Suppressor macrophage treated with lipopolysaccharide for 4 hours (primary cell): ENCODE measurements around the gene CALN1.

ENCODE experiments used
- DNase-seq: peaks from one replicate; pipeline ENCODE4 v3.0.0-alpha.2; 2020

The CALN1 gene

DNA sequence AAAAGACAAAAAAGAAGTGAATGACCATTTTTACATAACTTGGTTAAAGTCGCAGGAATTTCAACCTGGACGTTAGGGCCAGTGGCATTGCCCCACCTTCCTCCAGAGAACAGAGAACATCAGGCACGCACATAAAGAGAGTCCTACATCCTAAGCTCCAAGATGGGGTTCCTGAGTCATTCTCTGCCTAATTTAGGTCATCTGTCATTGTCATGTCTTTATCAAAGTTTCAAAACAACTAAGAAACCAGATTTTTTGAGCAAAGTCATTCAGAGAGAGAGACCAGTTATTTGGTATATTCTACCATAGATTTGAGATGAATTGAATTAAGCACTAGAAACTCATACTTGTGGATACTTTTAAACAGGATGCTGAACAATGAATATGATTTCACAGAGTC lies 241.7 kb downstream of the CALN1 start:
- no peak for DNase-seq

DNA sequence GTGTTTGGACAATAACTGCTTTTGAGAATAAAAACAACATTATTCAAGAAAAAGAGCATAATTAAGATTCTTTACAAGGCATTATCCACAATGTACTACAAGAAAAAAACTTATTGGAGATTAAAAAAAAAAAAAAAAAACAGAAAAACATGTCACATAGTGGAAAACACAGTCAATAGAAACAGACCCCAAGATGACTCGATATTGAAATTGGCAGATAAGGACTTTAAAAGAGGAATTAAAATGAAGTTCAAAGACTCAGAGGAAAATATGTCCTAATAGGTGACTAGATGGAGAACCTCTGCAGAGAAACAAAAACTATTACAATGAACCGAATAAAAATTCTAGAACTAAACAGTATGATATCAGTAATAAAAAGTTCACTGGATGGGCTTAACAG lies 248.9 kb downstream of the CALN1 start:
- no peak for DNase-seq

DNA sequence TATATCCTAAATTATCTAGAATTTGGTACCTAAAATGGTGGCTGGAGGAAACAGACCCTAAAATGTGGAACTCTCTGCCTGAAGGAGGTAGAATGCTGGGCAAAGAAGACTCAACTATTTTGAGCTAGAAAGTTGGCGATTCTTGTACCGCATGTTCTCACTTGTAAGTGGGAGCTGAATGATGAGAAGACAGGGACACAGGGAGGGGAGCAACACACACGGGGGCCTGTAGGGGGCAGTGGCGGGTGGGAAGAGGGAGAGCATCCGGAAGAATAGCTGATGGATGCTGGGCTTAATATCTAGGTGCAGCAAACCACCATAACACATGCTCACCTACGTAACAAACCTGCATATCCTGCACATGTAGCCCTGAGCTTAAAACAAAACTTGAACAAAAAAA lies 250.6 kb downstream of the CALN1 start:
- DNase-seq: no peak

DNA sequence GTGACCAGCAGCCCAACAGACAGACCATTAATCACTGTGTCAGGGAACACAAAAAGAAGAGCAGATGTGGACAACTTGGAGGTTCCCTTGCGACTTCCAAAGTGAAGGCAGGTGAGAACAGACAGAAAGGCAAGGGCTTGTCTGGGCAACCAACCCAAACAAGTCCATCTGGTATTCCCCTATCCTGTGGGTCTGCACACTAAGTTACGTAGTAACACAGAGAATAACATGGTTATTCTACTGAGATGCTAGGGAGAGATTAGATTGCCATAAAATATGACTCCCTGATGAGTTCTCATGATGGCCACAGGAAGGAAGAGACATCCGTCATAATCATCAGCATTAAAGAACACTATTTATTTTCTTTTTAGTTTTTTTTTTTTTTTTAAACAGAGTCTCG lies 252.2 kb downstream of the CALN1 start:
- DNase-seq: no peak

DNA sequence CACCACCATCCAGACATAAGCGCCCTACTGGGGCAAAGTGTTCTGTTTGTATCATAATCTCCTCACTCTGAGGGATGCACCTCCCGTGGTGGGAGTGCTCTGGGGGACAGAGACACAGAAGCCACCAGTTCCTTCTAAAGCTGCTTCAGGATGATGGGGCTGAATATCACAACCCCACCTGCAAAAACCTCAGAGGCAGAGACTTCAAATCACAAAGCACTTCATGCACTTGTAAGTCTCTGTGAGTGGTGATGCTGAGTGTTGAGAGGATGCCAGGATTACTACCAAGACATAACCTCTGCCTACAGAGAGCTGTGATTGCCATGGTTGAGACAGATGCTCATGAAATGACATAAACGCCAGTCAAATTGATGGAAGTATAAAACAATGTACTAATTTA lies 255.5 kb downstream of the CALN1 start:
- DNase-seq: no peak

DNA sequence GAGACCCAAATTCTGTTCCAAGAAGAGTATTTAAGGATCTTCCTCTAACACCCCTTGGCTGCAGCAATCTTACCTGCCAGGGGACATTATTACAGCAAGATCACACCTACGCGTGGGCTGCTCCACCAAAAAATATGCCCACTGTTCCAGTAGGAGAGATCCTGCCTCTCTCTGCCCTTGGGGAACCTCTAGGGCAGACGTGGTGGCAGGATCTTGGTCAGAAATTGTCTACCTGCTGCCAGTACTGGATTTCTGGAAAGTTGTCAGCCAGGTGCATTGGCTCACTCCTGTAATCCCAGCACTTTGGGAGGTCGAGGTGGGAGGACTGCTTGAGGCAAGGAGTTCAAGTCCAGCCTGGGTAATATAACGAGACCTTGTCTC lies 259.0 kb downstream of the CALN1 start:
- DNase-seq: no peak

DNA sequence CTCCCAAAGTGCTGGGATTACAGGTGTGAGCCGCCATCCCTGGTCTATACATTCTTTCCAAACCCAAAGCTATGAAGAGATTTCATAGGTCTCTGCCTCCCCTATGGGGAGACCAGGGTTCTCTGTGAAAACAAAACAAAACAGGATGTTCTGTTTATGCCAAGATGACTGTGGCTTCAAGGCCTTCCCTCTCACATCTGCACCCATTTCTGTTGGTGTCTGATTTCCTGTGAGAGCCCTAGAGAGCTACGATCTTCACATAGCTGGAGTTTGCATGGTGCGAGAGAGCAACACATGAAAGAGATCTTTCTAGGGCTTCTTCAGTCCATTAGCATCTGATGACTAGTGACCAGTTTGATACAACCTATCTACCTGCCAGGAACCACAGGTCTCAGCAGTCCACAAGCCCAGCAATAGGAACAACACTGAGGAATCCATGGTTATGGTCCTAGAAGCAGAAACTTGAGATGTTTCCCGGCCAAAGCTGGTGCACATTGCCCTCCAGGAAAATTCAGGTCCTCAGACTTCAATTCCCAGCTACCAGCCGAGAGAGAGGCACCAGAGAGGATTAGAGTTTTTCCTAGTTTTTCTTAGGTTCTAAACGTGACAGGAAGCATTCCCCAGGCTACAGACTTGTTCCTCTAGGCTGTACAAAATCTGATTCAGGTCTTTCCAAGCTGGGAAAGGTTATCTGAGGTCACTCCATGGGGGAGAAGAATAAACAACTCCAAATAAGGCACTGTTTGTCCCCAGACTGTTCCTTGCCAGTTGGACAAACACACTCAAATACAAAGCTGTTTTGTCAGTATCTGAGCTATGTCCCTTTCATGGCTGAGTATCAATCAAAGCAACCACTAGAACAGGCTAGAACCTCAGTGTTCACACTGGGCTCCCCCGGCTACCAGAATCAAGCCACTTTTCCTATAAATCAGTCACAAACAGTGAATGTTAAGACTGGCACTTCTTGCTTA lies 259.7 kb downstream of the CALN1 start:
- DNase-seq: no peak

DNA sequence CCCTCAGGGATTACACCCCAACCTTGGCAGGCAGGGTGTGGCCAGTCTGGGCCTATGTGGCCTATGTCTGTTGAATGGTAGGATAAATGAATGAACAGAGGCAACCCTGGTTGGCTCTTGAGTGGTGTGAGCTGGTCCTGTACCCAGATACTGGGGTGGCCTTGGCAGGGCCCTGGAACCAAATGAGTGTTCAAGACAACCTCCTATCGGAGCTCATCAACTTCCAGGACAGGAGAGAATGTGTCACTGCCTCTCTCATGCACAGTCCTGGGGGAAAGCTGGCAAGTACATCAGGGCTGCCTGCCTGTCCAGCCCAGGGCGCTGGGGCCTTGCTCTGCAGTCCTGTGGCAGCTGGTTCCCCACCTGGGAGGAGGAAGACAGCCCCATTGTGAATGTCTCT lies 271.6 kb downstream of the CALN1 start:
- DNase-seq: no peak

DNA sequence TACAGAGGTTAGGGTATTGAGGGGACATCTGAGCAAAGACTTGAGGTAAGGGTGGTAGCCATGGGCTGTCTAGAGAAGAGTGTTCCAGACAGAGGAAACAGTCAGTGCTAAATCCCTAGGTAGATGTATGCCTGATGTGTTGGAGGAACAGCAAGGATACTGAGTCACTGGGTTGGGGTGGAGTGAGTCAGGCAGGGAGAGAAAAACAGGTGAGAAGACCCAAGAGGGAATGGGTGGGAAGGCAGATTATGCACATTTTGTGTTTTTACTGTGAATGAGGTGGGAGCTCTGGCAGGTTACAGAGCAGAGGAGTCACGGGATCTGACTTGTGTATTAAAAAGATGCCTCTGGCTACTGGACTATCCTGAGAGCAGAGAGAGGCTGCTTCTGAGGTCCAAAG lies 285.0 kb downstream of the CALN1 start:
- no peak for DNase-seq

DNA sequence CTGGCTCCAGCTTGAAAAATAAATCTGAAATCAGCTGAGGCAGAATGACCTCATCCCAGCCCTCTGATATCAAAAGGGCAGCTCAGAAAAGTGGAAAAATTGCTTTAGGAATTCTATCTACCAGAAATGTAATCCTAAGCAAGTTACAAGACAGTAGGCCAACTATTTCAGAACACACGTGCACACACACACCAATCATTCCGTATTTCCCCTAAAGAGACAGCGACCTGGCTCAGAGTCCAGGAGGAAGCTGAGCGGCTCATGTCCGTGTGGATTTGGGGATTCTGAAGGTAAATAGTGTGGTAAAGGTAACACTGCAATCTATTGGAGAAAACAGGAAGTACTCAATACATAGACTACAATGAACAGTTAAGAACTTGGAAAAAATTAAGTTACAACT lies 288.2 kb downstream of the CALN1 start:
- no peak for DNase-seq

DNA sequence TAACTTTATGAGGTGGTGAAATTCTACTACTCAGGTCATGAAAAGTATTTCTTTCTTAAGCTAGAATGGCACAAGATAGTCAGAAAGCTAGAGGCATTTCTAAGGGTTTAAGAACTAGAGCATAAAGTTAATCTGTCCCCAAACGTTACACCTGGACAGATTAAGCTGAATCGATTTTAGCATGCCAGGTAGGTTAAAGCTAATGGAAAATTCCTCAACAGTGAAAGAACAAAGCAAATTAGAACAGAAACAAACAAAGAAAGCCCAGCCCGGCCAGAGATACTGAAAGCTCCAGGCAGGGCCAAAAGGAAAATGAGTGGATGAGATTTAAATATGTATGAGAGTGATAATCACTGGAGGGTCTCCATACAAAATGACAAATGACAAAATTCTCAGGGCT lies 293.8 kb downstream of the CALN1 start:
- DNase-seq: no peak

DNA sequence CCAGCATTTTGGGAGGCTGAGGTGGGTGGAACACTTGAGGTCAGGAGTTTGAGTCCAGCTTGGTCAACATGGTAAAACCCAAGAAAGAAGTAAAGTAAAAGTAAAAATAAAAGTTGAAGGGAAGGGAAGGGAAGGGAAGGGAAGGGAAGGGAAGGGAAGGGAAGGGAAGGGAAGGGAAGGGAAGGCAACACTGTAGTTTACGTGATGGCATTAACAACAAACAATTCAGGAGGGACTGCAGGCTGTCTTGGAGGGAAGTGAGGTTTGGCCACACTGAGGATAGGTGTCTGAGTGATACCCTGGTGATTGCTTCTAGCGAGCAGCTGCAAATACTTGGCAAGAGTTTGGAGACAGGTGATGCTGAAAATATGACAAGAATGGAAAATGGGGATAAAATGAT lies 298.0 kb downstream of the CALN1 start:
- no peak for DNase-seq

DNA sequence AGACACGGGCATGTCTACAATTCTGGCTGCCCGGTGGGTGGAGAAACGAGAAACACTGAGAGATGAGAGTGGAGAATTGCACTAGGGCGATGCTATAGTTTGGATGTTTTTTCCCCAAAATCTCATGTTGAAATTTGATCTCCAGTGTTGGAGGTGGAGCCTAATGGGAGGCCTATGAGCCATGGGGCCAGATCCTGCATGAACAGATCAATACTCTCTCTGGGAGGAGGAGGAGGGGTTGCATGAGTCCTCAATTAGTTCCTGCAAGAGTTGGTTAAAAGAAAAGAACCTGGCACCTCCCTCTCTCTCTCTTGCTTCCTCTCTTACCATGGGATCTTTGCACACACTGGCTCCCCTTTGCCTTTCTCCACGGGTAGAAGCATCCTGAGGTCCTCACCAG lies 299.1 kb downstream of the CALN1 start:
- DNase-seq: no peak

DNA sequence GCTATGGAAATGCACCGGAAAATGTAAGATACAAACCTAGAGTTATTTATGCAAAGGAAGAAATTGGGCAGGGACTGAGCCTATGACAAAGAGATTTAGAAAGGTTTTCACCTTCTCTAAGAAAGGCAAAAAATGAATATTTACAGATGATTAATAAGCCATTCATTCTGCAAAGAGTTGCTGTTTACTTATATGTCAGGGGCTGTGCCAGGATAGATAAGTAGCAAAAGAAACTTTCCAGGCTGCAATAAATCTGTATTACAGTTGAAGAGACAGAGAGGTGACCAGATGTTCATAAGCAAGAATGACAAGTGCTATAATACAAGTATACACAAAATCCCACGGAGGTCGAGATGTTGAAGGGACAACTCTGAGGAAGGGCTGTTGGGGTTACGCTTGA lies 299.6 kb downstream of the CALN1 start:
- no peak for DNase-seq

DNA sequence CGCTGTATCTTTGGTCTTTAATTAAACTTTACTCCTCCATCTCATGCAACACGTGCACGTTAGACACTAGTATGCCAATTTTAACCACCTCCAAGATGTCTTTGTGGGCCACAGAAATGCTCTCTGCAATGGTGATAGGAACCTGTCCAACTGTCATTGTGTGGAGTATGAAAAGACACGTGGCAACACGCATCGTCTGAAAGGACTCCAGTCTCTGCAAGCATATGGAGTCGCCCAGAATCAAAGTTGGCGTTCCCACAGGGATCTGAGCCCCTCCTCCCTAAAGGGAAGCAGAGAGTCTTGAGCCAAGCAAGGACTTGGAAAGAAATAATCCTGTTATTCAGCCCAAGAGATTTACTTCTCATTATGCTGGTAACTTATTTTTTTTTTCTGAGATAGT lies 301.1 kb downstream of the CALN1 start:
- no peak for DNase-seq

DNA sequence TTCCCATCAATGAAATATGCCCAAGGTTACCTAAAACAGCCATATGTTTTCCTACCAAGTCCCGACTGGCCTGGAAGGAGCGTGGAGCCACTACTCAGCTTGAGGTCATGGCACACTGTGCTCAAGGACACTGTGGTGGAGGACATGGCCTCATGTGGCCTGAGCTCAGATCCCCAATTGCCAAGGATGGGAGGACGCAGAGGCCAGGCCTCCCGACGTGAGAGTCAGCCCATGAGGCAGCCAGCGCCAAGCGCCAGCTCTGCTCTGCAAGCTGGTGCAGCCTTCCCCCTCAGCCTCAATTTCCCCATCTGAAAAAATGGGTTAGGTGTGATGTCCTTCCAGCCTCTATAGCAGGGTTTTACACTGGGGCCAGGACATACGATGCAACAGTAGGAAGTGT lies 302.6 kb downstream of the CALN1 start:
- no peak for DNase-seq

DNA sequence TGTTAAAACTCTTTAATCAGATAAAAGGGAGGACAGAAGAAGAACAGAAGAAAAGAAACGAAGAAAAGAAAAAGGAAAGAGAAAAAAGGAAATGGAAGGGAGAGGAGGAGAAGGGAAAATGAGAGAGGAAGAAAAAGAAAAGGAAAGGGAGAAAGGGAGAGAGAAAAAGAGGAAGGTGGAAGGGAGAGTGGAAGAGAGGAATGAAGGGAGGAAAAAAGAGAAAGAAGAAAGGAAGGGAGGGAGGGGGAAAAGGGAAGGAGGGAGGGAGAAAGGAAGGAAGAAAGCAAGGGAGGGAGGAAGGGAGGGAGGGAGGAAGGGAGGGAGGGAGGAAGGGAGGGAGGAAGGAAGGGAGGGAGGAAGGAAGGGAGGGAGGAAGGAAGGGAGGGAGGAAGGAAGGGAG lies 305.7 kb downstream of the CALN1 start:
- DNase-seq: no peak

DNA sequence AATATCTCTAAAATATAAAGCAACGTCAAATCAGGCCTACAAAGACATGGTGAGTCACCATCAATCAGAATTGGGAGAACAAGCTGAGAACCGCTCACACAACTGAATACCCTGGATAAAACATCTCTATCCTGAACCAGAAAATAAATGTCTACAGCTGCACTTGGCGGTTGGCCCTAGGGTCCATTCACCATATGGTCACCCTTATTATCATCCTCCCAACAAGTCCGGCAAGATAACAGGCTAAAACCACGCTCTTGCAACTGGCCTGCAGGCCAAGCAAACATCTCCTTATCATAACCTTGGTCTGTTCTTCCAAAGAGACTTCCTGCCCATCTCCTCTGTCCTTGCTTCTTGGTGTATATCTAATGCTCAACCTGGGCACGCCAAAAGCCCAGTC lies 310.7 kb downstream of the CALN1 start:
- no peak for DNase-seq

DNA sequence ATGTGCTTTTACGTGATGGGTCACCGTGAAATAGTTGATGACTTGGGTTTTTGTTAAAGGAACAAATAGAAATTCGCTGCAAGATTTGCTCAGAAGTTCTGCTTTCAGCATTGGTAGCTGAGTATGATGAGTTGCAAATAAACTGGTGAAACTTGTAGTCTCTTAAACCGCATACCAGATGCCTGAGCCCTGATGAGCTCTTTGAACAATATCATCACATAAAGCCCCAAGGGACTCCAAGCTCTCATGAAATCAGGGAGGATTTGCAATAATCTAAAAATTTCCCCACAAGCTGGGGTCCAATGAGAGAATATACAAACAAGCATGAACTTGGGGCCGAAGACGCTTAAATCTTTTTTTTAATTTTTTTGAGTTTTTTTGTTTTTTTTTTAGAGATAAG lies 312.4 kb downstream of the CALN1 start:
- no peak for DNase-seq

DNA sequence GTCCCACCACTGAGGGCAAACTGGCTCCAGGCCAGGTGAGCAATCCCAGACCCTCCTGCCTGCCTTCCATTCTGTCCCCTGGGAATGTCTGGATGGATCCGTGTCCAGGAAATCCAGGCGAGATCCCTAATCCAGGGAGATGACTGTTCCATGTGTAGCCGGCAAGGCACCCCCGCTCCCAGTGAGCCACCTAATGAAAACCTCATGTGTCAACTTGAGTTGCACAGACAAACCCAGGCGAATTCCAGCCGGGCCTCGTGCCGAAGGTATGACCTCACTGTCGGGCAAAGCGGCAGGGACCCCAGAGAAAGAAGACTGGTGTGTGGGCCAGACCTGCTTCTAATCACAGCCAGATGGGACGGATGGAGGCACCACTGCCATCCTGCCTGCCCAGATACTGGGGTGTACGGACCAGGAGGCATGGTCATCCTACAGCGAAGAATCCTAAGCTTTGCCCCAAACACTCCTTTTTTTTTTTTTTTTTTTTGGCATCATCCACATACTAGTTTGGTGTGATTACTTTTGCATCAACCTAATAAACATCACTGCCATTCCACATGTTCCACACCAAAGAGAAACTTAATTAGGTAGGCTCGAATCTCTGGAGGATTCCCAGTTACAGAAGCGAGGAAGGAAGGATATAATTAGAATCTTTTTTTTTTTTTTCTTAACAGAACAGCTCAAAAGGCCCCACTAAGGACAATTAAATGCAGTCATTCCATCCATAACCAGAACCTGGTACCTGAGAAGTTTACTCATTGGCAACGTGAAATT lies 313.1 kb downstream of the CALN1 start:
- no peak for DNase-seq

DNA sequence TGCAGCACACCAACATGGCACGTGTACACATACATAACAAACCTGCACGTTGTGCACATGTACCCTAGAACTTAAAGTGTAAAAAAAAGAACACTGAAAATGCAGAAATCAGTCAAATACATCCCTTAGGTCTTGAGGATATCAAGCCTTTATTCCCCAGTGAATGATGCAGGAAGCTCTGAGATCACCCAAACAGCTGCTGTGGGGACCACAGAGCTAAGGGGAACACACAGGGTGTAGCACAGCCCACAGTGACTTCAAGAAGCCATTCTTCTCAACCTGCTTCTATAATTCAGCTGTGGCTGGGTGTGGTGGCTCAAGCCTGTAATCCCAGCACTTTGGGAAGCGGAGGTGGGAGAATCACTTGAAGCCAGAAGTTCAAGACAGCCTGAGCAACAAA lies 314.9 kb downstream of the CALN1 start:
- no peak for DNase-seq

DNA sequence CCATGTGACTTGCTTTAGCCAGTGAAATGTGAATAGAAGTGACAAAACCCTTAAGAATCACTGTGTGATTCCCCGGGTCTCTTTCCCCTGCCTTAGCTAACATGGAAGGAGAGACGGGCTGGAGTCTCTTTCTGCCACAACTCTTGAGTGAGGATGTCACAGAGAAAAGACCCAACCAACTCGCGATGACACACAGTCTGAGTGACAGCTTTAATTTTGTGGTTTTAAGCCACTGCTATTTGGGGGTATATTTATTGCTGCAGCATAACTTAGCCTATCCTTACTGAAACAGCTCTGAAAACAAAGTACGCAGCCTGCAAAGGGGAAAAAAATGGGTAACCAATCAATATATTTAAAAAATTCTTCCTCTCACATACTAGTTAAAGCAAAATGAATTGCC lies 319.4 kb downstream of the CALN1 start:
- DNase-seq: no peak

DNA sequence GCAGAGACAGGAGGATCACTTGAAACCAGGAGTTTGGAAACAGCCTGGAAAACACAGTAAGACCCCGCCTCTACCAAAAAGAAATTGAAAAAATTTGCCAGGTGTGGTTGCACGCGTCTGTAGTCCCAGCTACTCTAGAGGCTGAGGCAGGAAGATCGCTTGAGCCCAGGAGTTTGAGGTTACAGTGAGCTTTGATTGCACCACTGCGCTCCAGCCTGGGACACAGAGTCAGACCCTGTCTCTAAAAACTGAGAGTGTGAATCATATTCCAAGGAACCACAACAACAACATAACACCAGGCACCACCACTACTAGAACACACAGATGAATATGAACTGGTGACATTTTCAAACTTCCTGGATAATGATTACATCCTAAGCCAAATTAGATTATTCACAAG lies 324.2 kb downstream of the CALN1 start:
- no peak for DNase-seq

DNA sequence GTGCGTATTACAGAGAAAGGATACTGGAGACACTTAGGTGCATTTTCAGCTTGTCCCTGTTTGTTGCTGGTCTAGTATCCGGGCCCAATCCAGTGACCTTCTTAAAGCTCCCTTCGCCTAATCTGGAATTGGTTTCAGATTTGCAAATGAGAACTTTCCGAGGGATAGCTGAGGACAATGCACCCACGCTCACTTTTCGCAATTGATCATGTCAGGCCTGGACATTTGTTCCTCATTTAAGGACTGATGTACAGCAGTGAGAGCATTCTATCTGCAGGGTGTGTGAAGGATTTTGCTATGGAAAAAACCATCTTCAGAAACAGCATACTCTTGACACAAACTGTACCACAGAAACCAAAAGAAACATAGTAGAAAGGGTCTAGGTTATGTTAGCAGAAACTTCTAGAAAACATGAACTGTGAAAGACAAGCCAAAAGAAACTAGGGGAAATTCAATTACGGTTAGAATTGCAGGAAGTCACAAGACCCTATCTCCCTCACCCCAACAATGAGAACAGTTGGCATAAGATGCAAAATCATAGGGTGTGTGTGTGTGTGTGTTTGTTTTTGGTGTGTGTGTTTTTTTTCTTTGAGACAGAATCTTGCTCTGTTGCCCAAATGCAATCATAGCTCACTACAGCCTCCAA lies 331.1 kb downstream of the CALN1 start:
- peak; percentile 86 for DNase-seq
